ENCODE results near the gene SEMA6D. TPM values are rescaled to one million over a fixed set of nuclear protein-coding genes. Genes with fewer than 3 reads are reported as not detected.

The SEMA6D gene
- total and polyA plus RNA-seq, 8 donors, result 0.61 to 54.0 (median 6.9) TPM

DNA sequence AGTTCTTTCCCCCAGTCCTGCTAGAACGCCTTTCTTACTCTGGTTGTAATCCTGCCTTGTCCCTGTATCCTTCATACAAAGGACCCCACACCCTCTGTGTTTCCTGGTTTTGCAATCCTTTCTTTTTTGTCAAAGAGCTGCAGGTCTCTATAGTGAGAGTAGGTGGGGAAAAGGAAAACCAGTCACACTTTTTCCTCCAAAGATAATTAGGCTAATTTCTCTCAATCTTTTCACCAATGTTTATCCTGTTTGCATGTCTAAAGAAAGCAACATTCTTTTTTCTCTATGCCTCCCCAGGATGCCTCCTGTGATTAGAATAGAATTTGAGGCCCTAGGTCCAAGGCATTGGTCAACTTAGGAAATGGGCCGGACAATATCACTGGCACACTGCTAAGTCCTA lies 25.4 kb downstream of the SEMA6D start:
- 73 to 84% (median 82%) methylated on average over 2 of the region's 2 CpGs for WGBS, 5 donors
- intact Hi-C loops (cut with DNase I; ENCODE audit: low total_unique reads), result no loop called here
- Histone ChIP-seq H3K27ac (no peak overlapping the region), H3K4me1 (peaks cover 0 to 32% (median 4%) of the 10 kb centered on the region in 4 donors), H3K27me3 (no peaks in the 10 kb centered on the region), H3K4me3 (no peak overlapping the region), H3K36me3 (peaks cover 0 to 12% (median 4%) of the 10 kb centered on the region in 4 donors), H3K9me3 (no peaks in the 10 kb centered on the region)
- TF ChIP-seq EP300 (IDR thresholded peaks at IDR 0.05), result no peak
- no peak for TF ChIP-seq POLR2A (IDR thresholded peaks at IDR 0.05)
- TF ChIP-seq POLR2AphosphoS5 (IDR thresholded peaks at IDR 0.05), result no peak
- no peak for TF ChIP-seq CTCF (IDR thresholded peaks at IDR 0.05)
- DNase-seq, result no peak

DNA sequence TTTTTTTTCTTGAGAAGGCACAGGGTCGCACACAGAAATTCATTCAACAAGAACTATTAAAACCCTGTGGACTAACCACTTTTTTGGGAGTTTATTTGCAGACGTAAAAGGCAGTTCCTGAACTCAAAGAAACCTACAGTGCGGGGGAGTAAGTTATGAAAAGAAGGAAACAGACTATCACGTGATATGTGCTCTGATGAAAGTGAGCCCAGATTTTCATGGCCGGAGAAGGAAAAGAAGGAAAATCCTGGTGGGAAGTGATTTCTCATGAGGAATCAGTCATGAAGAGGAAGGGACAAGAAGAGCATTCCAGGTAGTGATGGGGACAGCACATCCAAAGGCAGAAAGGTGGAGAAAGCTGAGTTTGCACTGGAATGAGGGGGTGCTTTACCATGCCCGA lies 26.1 kb downstream of the SEMA6D start:
- peaks cover 0 to 12% (median 4%) of the 10 kb centered on the region in 4 donors for H3K36me3 ChIP-seq
- H3K4me3 ChIP-seq, result no peak overlapping the region
- peaks cover 0 to 29% (median 2%) of the 10 kb centered on the region in 4 donors for H3K4me1 ChIP-seq
- TF ChIP-seq POLR2AphosphoS5 (IDR thresholded peaks at IDR 0.05) (no peak), POLR2A (IDR thresholded peaks at IDR 0.05) (no peak), EP300 (IDR thresholded peaks at IDR 0.05) (no peak), CTCF (IDR thresholded peaks at IDR 0.05) (no peak)
- intact Hi-C loops (cut with DNase I; ENCODE audit: low total_unique reads), result no loop called here
- WGBS, 5 donors, result 65 to 82% (median 81%) methylated on average over 6 of the region's 6 CpGs
- no peaks in the 10 kb centered on the region for H3K9me3 ChIP-seq
- no peak overlapping the region for H3K27ac ChIP-seq
- DNase-seq, result no peak
- H3K27me3 ChIP-seq, result no peaks in the 10 kb centered on the region

GRCh38 chr15:47743886-47744285 lies 26.6 kb downstream of the SEMA6D start:
- TF ChIP-seq POLR2A (IDR thresholded peaks at IDR 0.05) (no peak), POLR2AphosphoS5 (IDR thresholded peaks at IDR 0.05) (no peak), EP300 (IDR thresholded peaks at IDR 0.05) (no peak), CTCF (IDR thresholded peaks at IDR 0.05) (no peak)
- no peaks in the 10 kb centered on the region for H3K9me3 ChIP-seq
- no peaks in the 10 kb centered on the region for H3K27me3 ChIP-seq
- WGBS, 5 donors, result 44 to 64% (median 59%) methylated on average over 1 of the region's 1 CpG
- DNase-seq, result no peak
- no peak overlapping the region for H3K27ac ChIP-seq
- peaks cover 0 to 26% (median 2%) of the 10 kb centered on the region in 4 donors for H3K4me1 ChIP-seq
- H3K36me3 ChIP-seq, result peaks cover 0 to 12% (median 4%) of the 10 kb centered on the region in 4 donors
- intact Hi-C loops (cut with DNase I; ENCODE audit: low total_unique reads), result no loop called here
- H3K4me3 ChIP-seq, result no peak overlapping the region

GRCh38 chr15:47744496-47744895 lies 27.2 kb downstream of the SEMA6D start:
- no peak for DNase-seq
- H3K9me3 ChIP-seq, result no peaks in the 10 kb centered on the region
- TF ChIP-seq CTCF (IDR thresholded peaks at IDR 0.05) (no peak), EP300 (IDR thresholded peaks at IDR 0.05) (no peak), POLR2A (IDR thresholded peaks at IDR 0.05) (no peak), POLR2AphosphoS5 (IDR thresholded peaks at IDR 0.05) (no peak)
- peaks cover 0 to 20% (median 2%) of the 10 kb centered on the region in 4 donors for H3K4me1 ChIP-seq
- WGBS, 5 donors, result 79 to 91% (median 89%) methylated on average over 8 to 10 of the region's 10 CpGs
- intact Hi-C loops (cut with DNase I; ENCODE audit: low total_unique reads), result no loop called here
- peaks cover 0 to 12% (median 4%) of the 10 kb centered on the region in 4 donors for H3K36me3 ChIP-seq
- no peak overlapping the region for H3K27ac ChIP-seq
- H3K4me3 ChIP-seq, result no peak overlapping the region
- H3K27me3 ChIP-seq, result no peaks in the 10 kb centered on the region
